GM08714 (cell line): ENCODE results near the gene BNIP3.

ENCODE experiments used
- H3K4me3 ChIP-seq: fragments of 200-500 bp; sonication (Bioruptor generic); 2 replicates; pipeline ENCODE4 v1.5.1; 2014; ENCODE audit warnings: mild to moderate bottlenecking, low read length, inconsistent platforms
- ZNF274 ChIP-seq: IDR thresholded peaks from 2 replicates; pipeline ENCODE4 v1.6.1; 2012; ENCODE audit warnings: mild to moderate bottlenecking, low read depth, low read length

Gene BNIP3

GRCh38 chr10:131981429-131982184 is at the start of gene BNIP3:
Gene BNIP3, minus strand, starts transcription at chr10:131981923. Its CDS starts 117 bp downstream, at chr10:131981806.
- TF ChIP-seq ZNF274: no peak
- peak within 1 kb of the TSS; percentile 91 for H3K4me3 ChIP-seq

GRCh38 chr10:132030898-132031463 is 49.3 kb upstream of the BNIP3 start:
- no peak overlapping the region for H3K4me3 ChIP-seq
- no peak for TF ChIP-seq ZNF274

- TF ChIP-seq ZNF274: no peak
- H3K4me3 ChIP-seq: no peak overlapping the region
These were observed 47.0 kb upstream of the BNIP3 start for GRCh38 chr10:132028706-132029105.

GRCh38 chr10:132027423-132027983 is 45.8 kb upstream of the BNIP3 start:
- no peak for TF ChIP-seq ZNF274
- no peak overlapping the region for H3K4me3 ChIP-seq

DNA sequence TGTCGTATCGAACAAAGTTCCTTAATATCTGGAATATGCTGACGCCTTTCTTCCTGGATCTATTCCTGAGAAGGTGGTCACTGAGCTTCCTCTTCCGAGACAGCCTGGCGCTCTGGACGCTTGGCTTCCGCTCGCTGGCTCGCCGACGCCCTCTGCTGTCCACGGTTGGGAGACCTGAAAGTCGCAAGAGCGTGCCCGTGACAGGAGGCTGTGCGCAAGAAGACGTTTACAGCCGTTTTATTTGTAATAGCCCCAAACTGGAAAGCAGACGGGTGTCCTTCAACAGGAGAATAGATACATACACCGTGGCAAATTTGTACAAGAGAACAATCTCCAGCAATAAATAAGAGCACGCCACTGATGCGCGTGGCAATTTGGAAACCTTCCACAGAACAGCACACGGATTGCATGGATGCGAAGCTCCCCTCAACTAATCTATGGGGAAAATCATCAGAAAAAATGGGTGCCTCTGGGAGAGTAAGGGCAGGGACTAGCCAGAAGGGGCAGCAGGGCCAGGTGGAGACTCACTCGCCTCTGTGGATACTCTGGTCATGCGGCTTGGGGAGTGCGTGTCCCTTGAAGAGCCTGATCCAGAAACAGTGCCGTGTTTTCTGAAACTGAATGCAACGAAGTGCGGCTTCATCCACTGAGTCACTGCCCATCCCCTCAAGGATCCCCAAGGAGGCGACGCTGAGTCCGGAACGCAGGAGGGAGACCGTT is 41.5 kb upstream of the BNIP3 start:
- TF ChIP-seq ZNF274: no peak
- H3K4me3 ChIP-seq: no peak overlapping the region

GRCh38 chr10:132022241-132022640 is 40.5 kb upstream of the BNIP3 start:
- H3K4me3 ChIP-seq: no peak overlapping the region
- TF ChIP-seq ZNF274: no peak

GRCh38 chr10:132021504-132022143 is 39.9 kb upstream of the BNIP3 start:
- no peak overlapping the region for H3K4me3 ChIP-seq
- no peak for TF ChIP-seq ZNF274

DNA sequence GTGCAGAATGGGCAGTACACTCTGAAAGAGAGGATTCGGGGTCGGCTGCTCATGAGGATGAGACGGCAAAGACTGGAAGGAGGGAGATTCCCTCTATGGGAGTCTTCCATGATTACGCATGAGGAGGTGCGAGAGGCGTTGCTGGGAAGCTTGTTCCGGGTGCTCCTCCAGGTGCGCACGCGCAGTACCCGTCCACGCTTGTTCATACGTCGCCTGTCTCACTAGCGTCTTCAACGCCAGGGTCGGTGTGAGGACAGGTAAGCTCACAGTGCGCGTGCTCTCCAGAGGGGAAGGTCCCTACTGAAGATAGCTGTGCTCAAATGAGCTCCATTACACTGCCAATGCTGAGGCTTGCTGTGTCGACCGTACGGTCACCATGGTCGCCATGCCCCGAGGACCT is 39.3 kb upstream of the BNIP3 start:
- no peak for TF ChIP-seq ZNF274
- H3K4me3 ChIP-seq: no peak overlapping the region

DNA sequence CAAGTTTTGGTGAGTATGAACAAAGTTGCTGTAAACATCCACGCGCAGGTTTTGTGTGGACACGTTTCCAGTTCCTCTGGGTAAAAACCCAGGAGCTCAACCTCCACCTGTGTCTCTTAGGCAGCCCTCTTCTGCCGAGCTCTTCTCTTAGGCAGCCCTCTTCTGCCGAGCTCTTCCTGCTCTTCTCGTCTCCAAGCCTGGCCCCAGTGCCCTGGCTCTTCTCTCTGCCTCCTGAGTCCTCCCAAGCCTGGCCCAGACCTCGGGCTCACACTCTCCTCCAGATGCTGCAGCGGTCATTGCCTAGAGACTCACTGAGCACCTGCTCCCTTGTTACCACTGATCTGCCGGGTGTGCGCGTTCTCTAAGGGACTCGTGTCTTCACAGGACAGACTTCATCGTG is 38.7 kb upstream of the BNIP3 start:
- H3K4me3 ChIP-seq: no peak overlapping the region
- TF ChIP-seq ZNF274: no peak

- no peak overlapping the region for H3K4me3 ChIP-seq
- TF ChIP-seq ZNF274: no peak
These were observed 37.6 kb upstream of the BNIP3 start for GRCh38 chr10:132019366-132019765.

- TF ChIP-seq ZNF274: no peak
These were observed 36.7 kb upstream of the BNIP3 start for GRCh38 chr10:132018446-132018845.

GRCh38 chr10:132016514-132016913 is 34.8 kb upstream of the BNIP3 start:
- TF ChIP-seq ZNF274: no peak
- H3K4me3 ChIP-seq: no peak overlapping the region

More at GRCh38 chr10:132018446-132018845, 36.7 kb upstream of the BNIP3 start:
- H3K4me3 ChIP-seq: no peak overlapping the region

DNA sequence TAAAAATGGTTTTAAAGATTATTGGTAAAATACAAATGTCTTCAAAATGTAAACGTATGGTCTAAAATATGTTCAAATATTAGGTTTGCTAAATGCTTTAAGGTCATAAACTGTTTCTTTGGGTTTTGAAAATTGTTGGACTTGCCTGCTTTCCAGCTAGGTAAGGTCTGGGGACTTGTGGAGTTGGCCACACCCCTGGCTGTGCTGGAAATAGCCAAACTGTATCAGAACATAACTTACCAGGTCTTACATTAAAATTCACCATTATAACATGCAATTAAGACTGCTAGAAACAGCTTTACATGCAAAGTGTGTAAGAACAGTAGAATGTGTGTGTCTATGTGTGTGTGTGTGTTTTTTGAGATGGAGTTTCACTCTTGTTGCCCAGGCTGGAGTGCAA is 29.7 kb upstream of the BNIP3 start:
- no peak overlapping the region for H3K4me3 ChIP-seq
- no peak for TF ChIP-seq ZNF274

DNA sequence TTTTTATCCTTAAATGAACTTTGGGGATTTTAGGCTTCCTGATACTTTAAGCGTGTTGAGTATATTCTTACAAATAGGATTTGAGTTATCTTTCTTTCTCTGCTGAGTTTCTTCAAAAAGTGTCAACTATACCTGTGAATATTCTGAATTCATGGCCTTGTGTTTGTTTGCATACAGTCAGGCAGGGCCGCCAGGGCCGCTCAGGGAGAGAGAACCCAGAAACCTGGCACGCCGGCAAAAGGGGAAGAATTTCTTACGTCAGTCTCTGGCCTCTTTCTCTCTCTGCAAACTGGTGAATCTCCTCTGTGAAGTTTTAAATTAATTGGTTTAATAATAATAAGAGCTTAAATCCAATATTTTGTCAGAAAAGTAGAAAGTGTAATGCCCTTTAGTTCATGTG is 29.3 kb upstream of the BNIP3 start:
- no peak overlapping the region for H3K4me3 ChIP-seq
- TF ChIP-seq ZNF274: no peak
